HepG2 (cell line): Measurements from ENCODE around the gene TRAPPC12. TPM values are rescaled to one million over a fixed set of nuclear protein-coding genes. Genes with fewer than 3 reads are reported as not detected.
A peak's percentile ranks its signal among the peaks of the same experiment; 100 is the strongest.

Experiments used
- ATAC-seq: fragments of 200-7000 bp; cut with Tn5 transposase; 3 replicates; pipeline ENCODE4 v1.9.1; 2020; ENCODE audit warnings: mild to moderate bottlenecking, moderate library complexity
- BruUV-seq: library from RNA; stranded (reverse); fragments of 400-500 nt; replicated peaks from 2 replicates; lab custom pipeline; 2021; lab: Mats Ljungman, UMichigan
- CTCF ChIA-PET: fragments of 300-600 bp; formaldehyde crosslinking; extraction: SDS; loops from one replicate; lab custom pipeline; 2021; ENCODE audit warnings: low total read pairs, inconsistent platforms, low intra/inter-chr PET ratio; lab: Yijun Ruan, JAX
- POLR2A ChIA-PET: fragments of 350-600 bp; sonication (Branson Sonifier 250); formaldehyde crosslinking; loops from one replicate; lab custom pipeline; 2020; ENCODE audit warnings: antibody characterized with exemption, inconsistent platforms; lab: Yijun Ruan, JAX
- DNase-seq: peaks from one replicate; pipeline ENCODE4 v3.0.0-alpha.2; 2015; ENCODE audit warnings: low spot score
- FAIRE-seq: peaks from 3 replicates; lab custom pipeline; 2011; peaks lifted over from hg19 to GRCh38; lab: Jason Lieb, UNC
- H2AFZ ChIP-seq: one replicate; pipeline ENCODE4 v1.6.1; 2011; ENCODE audit warnings: low read length, inconsistent platforms
- H3K27ac ChIP-seq: fragments of 300-600 bp; 3 replicates; pipeline ENCODE4 v1.8.0; 2011; ENCODE audit warnings: mixed run types, mild to moderate bottlenecking, mixed read lengths, low read length, inconsistent platforms; ENCODE audit not compliant: insufficient read depth; ENCODE audit errors: extremely low read length
- H3K27me3 ChIP-seq, 2 experiments: fragments of 200-600 bp in 1 of 2; 2 replicates in 1 of 2; 3 replicates in 1 of 2; pipeline versions ENCODE4 v1.6.0 to v1.8.0; 2011; ENCODE audit warnings: low read length in 2 of 2, mild to moderate bottlenecking in 2 of 2, moderate library complexity in 2 of 2, inconsistent platforms in 1 of 2; ENCODE audit not compliant: insufficient read depth in 2 of 2, control insufficient read depth in 1 of 2
- H3K36me3 ChIP-seq, 2 experiments: fragments of 200-600 bp in 1 of 2; replicated peaks in 1 of 2; 2 replicates in 1 of 2; 3 replicates in 1 of 2; pipeline versions ENCODE4 v1.5.1 to v1.8.0; 2011; ENCODE audit warnings: low read length in 2 of 2, inconsistent platforms in 1 of 2; ENCODE audit not compliant: insufficient read depth in 2 of 2, control insufficient read depth in 1 of 2
- H3K4me1 ChIP-seq: 2 replicates; pipeline ENCODE4 v1.5.1; 2012; ENCODE audit warnings: low read length, inconsistent platforms; ENCODE audit not compliant: insufficient read depth
- H3K4me2 ChIP-seq: 2 replicates; pipeline ENCODE4 v1.6.0; 2011; ENCODE audit warnings: low read depth, low read length, inconsistent platforms
- H3K4me3 ChIP-seq, 3 experiments: fragments of 200-600 bp in 1 of 3; sonication (generic), shearing (Covaris generic) in 1 of 3; replicated peaks in 1 of 3; 2 replicates each; pipeline ENCODE4 v1.5.1; 2011 to 2016; ENCODE audit warnings: low read length in 3 of 3, inconsistent platforms in 2 of 3, low read depth in 2 of 3, mild to moderate bottlenecking in 2 of 3, control low read depth in 1 of 3, mixed read lengths in 1 of 3; ENCODE audit not compliant: insufficient read depth in 1 of 3
- H3K79me2 ChIP-seq: one replicate; pipeline ENCODE4 v1.6.1; 2011; ENCODE audit warnings: low read length, inconsistent platforms; ENCODE audit not compliant: insufficient read depth
- H3K9ac ChIP-seq: 2 replicates; pipeline ENCODE4 v1.6.0; 2011; ENCODE audit warnings: mild to moderate bottlenecking, low read depth, low read length, inconsistent platforms; ENCODE audit not compliant: insufficient read depth
- H3K9me3 ChIP-seq: 2 replicates; pipeline ENCODE4 v1.5.1; 2012; ENCODE audit warnings: mild to moderate bottlenecking, low read length
- H4K20me1 ChIP-seq: 2 replicates; pipeline ENCODE4 v1.6.0; 2011; ENCODE audit warnings: inconsistent platforms, mild to moderate bottlenecking, low read length, moderate library complexity; ENCODE audit not compliant: insufficient read depth
- KDM3A ChIP-seq: IDR thresholded peaks from 2 replicates; pipeline ENCODE4 v1.6.1; 2018; ENCODE audit warnings: low read depth, missing compliant biosample characterization
- KLF6 ChIP-seq: IDR thresholded peaks from 2 replicates; pipeline ENCODE4 v1.8.0; 2016; ENCODE audit warnings: missing biosample characterization, missing genetic modification reagents
- MAF1 ChIP-seq: sonication (generic); formaldehyde crosslinking; IDR thresholded peaks from 2 replicates; pipeline ENCODE4 v1.5.0; 2020; ENCODE audit warnings: missing genetic modification reagents, borderline replicate concordance
- NPAS2 ChIP-seq: sonication (generic); formaldehyde crosslinking; IDR thresholded peaks from 2 replicates; pipeline ENCODE4 v1.8.0; 2022; ENCODE audit warnings: mild to moderate bottlenecking, missing genetic modification reagents, borderline replicate concordance
- PRDM10 ChIP-seq: sonication (generic); formaldehyde crosslinking; IDR thresholded peaks from 2 replicates; pipeline ENCODE4 v1.4.0; 2020; ENCODE audit warnings: low read depth, missing genetic modification reagents
- SALL2 ChIP-seq: sonication (generic); formaldehyde crosslinking; IDR thresholded peaks from 2 replicates; pipeline ENCODE4 v1.8.1; 2023; ENCODE audit warnings: mild to moderate bottlenecking, missing genetic modification reagents, inconsistent platforms
- TEAD3 ChIP-seq: optimal IDR thresholded peaks from 2 replicates; pipeline ENCODE3; 2016; ENCODE audit warnings: borderline replicate concordance
- ZNF264 ChIP-seq: sonication (generic); formaldehyde crosslinking; IDR thresholded peaks from 2 replicates; pipeline ENCODE4 v1.4.0; 2020; ENCODE audit warnings: missing genetic modification reagents
- ZNF432 ChIP-seq: sonication (generic); formaldehyde crosslinking; IDR thresholded peaks from 2 replicates; pipeline ENCODE4 v1.5.0; 2020; ENCODE audit warnings: missing genetic modification reagents, mild to moderate bottlenecking, borderline replicate concordance
- WGBS: methylation state at CpG from one replicate; pipeline ENCODE4 v1.1.6; 2017; ENCODE audit warnings: low lambda C conversion rate; 5-methylcytosine and 5-hydroxymethylcytosine counted together
- in situ Hi-C: cut with HindIII; loops from 2 replicates; pipeline ENCODE4 v1.10.0; 2017; ENCODE audit warnings: low pct_unique_long_range_greater_than_20kb; ENCODE audit not compliant: extremely low pct_ligation_motif_present
- intact Hi-C: fragments of 100-400 bp; cut with micrococcal nuclease; formaldehyde crosslinking; loops from one replicate; pipeline ENCODE4 v1.10.0; 2022; ENCODE audit not compliant: unreplicated experiment
- polyA plus RNA-seq, 8 experiments: library from polyadenylated mRNA; depleted of rRNA in 3 of 8; stranded (reverse) in 7 of 8; unstranded in 1 of 8; fragments of >200 nt; fragmentation: Illumina TruSeq in 4 of 8; extraction: Trizol in 4 of 8; gene quantifications; 2 replicates each; pipeline versions ENCODE4 v1.2.1 to v1.2.3, GENCODE V29; 2011 to 2016; ENCODE audit warnings: low read depth in 4 of 8, missing spikeins in 1 of 8, mixed read lengths in 1 of 8; ENCODE audit not compliant: insufficient read depth in 1 of 8
- total RNA-seq, 5 experiments: library from RNA; depleted of rRNA; stranded (reverse); fragments of >200 nt; fragmentation: Illumina TruSeq; extraction: Trizol; gene quantifications; 2 replicates each; pipeline ENCODE4 v1.2.3, GENCODE V29; 2016; ENCODE audit warnings: low read depth in 1 of 5

TRAPPC12 gene
- total and polyA plus RNA-seq, 2 of the 13 experiments (the other 11 are each of a cell fraction or from before 2014, with no cell fraction given): 46.4 to 97.7 TPM

GRCh38 chr2:3466482-3466863, 87.0 kb downstream of the TRAPPC12 start (continued):
- TF ChIP-seq KDM3A (CRISPR knock-in tag) (no peak), TEAD3 (no peak), PRDM10 (CRISPR knock-in tag) (no peak), ZNF264 (CRISPR knock-in tag) (no peak), NPAS2 (CRISPR knock-in tag) (no peak), KLF6 (CRISPR knock-in tag) (no peak), SALL2 (CRISPR knock-in tag) (no peak)
- TF ChIP-seq, all 625 proteins: peak for 23

GRCh38 chr2:3466966-3467365, 87.5 kb downstream of the TRAPPC12 start:
- ChIA-PET POLR2A (interaction anchor here (1.6 to 4.1 kb wide), 6 partner anchors 12 to 190 kb away, joined by 5 to 35 read pairs (median 20); partner anchors contain the start of gene RNASEH1), CTCF (no interaction called here)
- in situ Hi-C loops: no loop called here
- Histone ChIP-seq H3K9me3 (no peaks in the 10 kb centered on the region), H3K27me3 (no peaks in the 10 kb centered on the region), H3K4me1 (peaks cover 51% of the 10 kb centered on the region), H3K9ac (no peak overlapping the region), H3K27ac (peak overlapping the region; percentile 84), H3K36me3 (peaks cover 11 to 25% of the 10 kb centered on the region in 2 experiments; a peak in 4 of 5 replicates), H3K4me3 (no peak overlapping the region), H3K4me2 (no peak overlapping the region), H2AFZ (no peak overlapping the region), H3K79me2 (no peaks in the 10 kb centered on the region), H4K20me1 (no peaks in the 10 kb centered on the region)
- FAIRE-seq (no peak), ATAC-seq (no peak), DNase-seq (no peak)
- intact Hi-C loops: loop anchor here (1.0 to 5.0 kb wide), 3 partner anchors 26 to 90 kb away; partner anchors contain the start of genes EIPR1 and TRAPPC12
- BruUV-seq: no TSS peak
- 90% methylated on average over 14 of the region's 14 CpGs for WGBS
- TF ChIP-seq MAF1 (CRISPR knock-in tag) (no peak), ZNF432 (CRISPR knock-in tag) (0 out of 2 replicates have a peak, but pooled peaks have one; percentile 11)
